Tibial nerve (tissue), 3 donors: ENCODE data around the gene GNG2.

Source experiments
- CTCF ChIP-seq, 5 experiments: fragments of 200-600 bp in 3 of 5; fragments of 450-650 bp in 2 of 5; sonication (generic) in 3 of 5; IDR thresholded peaks; one replicate each; pipeline ENCODE4 v1.5.1; 2016 to 2019; ENCODE audit warnings: antibody characterized with exemption in 5 of 5, mild to moderate bottlenecking in 3 of 5, moderate library complexity in 2 of 5
- POLR2A ChIP-seq, 2 donors: fragments of 450-650 bp; IDR thresholded peaks; one replicate each; pipeline ENCODE4 v1.6.1; 2017; ENCODE audit warnings: antibody characterized with exemption in 2 of 2, mild to moderate bottlenecking in 2 of 2, moderate library complexity in 2 of 2

DNA sequence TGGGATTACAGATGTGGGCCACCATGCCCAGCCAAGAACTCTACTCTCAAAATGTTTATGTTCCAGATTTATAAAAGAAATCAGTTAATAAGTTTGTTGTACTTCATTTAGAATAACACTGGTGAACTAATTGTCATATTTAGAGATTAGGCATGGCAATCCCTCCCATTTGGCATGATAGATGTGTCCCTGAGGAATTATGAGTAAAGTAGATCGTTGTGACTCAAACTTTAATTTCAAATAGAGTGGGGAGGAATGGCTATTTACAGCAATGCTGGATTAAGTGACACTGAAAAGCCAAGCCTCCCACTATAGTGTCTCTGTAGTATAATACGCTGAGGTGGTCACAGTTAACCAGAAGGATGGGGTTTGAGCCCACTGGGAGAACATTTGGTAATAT, 89.6 kb downstream of the GNG2 start:
- TF ChIP-seq CTCF (IDR thresholded peaks at IDR 0.05): no peak
- no peak for TF ChIP-seq POLR2A (IDR thresholded peaks at IDR 0.05)
